GM23248 (cell line): ENCODE results near the gene DISP2.

Experiments
- EZH2 ChIP-seq: fragments of 200-600 bp; sonication (generic); IDR thresholded peaks from 2 replicates; pipeline ENCODE4 v1.6.1; 2018; ENCODE audit warnings: antibody characterized with exemption, mild to moderate bottlenecking; ENCODE audit not compliant: insufficient read depth, poor library complexity, severe bottlenecking
- EZH2phosphoT487 ChIP-seq: fragments of 200-600 bp; sonication (generic); IDR thresholded peaks from 2 replicates; pipeline ENCODE4 v1.6.1; 2018; ENCODE audit warnings: antibody characterized with exemption, moderate library complexity, mild to moderate bottlenecking, low read depth; ENCODE audit not compliant: insufficient read depth

- TF ChIP-seq EZH2 (no peak), EZH2phosphoT487 (no peak)
Measured at GRCh38 chr15:40334941-40335795, 22.9 kb upstream of the DISP2 start.
